Measurements from ENCODE around the gene ZNF638.
"Not testable (repeated sequence)": the region's sequence is repeated elsewhere in the genome, so short reads cannot be mapped to it uniquely, and the experiment has no call there.

ZNF638 gene

DNA sequence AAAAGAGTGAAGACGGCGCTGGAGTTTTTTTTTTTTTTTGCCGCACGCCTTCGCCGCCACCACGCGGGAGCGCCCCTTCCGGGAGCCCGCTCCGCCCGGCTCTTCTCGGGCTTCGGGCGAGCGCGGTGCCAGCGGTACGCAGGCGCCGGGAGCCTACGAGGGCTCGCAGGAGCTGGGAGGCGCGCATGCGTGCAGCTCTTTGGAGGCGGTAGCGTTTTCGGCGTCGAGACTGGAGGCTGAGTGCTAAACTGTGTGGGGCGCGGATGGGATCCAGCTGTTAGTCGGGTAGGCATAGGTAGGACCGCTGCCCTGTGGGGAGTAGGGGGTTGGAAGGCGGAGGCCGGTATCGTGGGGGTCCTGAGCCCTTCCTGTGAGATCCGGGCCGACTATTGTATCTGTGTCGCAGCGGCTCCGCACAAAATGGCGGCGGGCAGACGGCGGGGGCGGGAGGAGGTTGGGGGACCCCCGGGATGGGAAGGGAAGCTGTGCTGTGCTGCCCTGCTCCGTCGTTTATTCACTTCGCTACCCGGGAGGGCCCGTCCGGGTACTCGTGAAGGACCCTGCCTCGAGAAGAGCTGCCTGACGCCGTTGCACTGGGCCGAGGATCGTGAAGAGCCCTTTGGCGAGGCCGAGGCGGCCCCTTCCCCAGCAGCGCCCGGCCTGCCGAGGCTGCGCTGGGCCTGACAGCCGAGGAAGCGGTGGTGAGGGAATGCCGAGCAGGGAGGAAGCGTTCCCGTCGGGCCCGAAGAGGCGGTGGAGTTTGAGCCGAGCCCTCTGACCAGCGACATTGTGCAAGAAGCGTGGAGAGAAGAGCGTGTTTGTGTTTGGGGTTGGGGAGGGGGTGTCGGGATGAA, at the start of gene ZNF638:
ZNF638 (plus strand) TSS at position 202 of the 854 bp plus-strand sequence. CDS start 17,173 bp downstream, outside the sequence.
- DNase-seq, result peak; percentile 75

GRCh38 chr2:71281950-71282349, 49.6 kb upstream of the ZNF638 start:
- no peak for DNase-seq

DNA sequence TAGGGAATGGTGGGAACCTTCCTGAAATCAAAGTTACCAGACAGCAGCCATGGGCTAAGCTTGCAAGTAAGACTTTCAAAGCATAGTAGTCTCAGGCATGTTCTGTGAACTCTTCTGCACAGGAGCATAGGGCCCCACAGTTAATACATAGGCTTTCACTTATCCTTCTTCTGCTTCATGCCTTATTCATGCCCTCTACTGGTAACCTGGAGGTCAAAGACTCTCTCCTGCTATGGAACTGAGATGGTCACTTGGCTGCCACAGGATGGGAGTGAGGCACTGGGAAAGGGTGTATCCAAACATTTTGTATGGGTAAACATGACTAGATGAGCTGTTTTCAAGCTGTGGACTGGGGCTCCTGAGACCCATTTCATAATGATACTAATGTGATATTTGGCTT, 49.1 kb upstream of the ZNF638 start:
- no peak for DNase-seq

DNA sequence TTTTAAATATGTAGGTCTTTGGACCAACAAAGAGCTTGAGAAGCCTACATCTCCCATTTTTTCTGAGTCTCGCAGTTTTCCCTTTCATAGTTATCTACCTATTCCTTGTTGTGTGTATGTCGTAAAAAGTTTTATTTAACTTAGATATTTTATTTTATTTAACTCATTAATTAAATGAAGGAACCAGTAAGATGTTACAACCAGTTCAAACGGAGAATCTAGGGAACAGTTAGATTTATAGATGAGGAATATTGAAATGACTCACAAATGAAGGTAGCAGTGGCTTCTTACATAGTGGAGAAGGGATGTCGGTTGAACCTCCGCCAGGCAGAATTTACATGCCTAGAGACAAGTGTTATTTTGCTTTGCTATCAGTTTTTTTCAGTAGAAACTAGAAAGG, 48.5 kb upstream of the ZNF638 start:
- no peak for DNase-seq

DNA sequence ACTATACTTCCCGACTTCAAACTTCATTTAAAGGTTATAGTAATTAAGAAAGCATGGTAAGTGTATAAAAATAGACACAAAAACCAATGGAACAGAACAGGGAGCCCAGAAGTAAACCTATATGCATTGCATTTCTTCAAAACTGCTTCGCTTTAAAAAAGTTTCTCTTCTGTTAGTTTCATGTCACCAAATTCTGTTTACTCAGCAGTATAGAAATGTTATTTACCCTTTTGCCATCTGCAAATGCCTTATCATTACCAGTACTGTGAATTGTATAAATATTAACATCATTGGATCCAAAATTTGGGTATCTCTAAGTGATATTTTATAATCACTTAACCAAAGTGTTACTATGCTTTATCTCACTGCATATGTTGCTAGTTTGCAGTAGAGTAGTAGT, 45.9 kb upstream of the ZNF638 start:
- no peak for DNase-seq

GRCh38 chr2:71291398-71291797, 40.2 kb upstream of the ZNF638 start:
- DNase-seq, result no peak

- no peak for DNase-seq
Observed at GRCh38 chr2:71292159-71292558, 39.4 kb upstream of the ZNF638 start.

DNA sequence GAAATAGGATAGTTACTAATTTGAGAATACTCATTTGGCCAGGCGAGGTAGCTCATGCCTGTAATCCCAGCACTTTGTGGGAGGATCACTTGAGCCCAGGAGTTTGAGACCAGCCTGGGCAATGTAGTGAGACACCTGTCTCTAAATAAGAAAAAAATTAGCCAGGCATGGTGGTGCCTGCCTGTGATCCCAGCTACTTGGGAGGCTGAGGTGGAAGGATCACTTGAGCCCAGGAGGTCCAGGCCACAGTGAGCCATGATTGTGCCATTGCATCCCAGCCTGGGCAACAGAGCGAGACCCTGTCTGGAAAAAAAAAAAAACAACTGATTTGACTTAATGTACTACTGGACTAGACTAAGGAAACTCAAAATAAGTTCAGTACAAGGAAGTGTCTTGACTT, 32.7 kb upstream of the ZNF638 start:
- DNase-seq, result no peak

GRCh38 chr2:71299507-71299906, 32.1 kb upstream of the ZNF638 start:
- DNase-seq, result no peak

DNA sequence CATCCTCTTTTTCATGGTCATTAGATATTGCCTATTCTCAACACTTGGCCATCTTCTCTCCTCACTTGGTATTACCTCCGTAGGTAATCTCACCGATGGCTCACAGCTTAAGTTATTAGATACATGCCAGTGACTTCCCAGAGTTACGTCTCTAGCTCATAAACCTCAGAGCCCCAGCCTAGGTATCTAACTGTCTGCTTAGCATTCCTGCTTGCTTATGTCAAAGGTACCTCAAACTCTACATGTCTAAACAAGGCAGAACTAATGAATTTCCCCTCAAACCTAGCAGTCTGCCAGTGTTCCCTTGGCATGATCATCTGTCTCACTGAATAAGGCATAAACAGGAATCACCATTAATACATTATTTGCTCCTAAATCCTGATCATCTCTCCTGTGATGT, 27.7 kb upstream of the ZNF638 start:
- DNase-seq, result no peak

DNA sequence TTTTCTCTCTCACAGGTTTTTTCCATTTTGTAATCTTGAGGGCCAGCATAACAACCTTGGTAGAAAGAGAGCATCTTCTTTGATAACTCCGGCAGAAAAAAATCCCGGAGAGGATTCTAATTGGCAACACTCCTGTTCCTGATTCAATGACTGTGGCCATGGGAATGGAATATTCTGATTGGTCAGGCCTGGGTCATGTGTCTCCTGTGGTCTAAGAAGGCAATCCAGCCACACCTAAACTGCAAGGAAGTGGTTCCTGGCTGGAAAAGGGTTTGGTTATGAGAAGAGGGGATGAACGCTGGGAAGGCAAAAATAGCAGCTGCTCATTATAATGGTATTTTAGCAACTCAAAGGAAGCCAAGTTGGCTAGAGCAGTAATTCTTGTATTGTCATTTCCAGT, 24.8 kb upstream of the ZNF638 start:
- no peak for DNase-seq

DNA sequence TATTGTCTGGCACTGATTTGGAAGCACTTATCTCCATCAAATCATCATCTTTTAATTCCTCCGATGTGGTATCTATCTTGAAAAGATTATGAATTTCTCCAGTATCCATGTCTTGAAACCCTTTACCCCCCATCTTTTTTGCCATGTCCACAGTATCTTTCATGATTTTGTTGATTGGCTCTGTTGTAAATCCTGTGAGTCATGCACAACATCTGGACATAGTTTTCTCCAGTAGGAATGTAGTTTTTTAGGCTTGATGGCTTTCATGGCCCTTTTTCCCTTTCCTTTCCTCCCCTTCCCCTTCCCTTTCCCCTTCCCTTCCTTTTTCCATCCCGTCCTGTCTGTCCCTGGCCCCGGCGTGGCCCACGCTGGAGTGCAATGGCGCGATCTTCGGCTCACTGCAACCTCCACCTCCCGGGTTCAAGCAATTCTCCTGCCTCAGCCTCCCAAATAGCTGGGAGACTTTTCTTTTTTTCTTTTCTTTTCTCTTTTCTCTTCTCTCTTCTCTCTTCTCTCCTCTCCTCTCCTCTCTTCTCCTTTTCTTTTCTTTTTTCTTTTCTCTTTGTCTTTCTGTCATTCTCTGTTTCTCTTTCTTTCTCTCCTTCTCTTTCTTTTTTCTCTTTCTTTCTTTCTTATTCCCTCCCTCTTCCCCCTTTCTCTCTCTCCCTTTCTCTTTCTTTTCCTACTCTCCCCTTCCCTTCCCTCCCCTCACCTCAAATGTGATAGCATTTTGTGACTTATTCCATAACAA, 18.4 kb upstream of the ZNF638 start:
- DNase-seq, result no peak

DNA sequence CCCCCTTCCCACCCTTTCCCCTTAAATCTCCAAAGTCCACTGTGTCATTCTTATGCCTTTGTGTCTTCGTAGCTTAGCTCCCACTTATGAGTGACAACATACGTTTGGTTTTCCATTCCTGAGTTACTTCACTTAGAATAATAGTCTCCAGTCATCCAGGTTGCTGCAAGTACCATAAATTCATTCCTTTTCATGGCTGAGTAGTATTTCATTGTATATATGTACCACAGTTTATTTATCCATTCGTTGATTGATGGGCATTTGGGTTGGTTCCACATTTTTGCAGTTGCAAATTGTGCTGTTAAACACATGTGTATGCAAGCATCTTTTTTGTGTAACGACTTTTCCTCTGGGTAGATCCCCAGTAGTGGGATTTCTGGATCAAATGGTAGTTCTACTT, 14.5 kb upstream of the ZNF638 start:
- no peak for DNase-seq

DNA sequence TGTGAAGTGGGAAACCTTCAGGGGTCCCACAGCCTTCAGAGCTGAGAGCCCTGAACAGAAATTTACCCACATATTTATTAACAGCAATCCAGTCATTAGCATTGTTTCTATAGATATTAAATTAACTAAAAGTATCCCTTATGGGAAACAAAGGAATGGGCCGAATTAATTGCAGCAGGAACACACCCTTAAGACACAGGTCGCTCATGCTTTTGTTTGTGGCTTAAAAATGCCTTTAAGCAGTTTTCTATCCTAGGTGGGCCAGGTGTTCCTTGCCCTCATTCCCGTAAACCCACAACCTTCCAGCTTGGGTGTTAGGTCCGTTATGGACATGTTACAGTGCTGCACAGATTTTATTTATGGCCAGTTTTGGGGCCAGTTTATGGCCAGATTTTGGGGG, 13.7 kb upstream of the ZNF638 start:
- not testable (repeated sequence) for DNase-seq

- DNase-seq, result no peak
Observed at GRCh38 chr2:71323386-71323785, 8.2 kb upstream of the ZNF638 start.

GRCh38 chr2:71326968-71327367, 4.6 kb upstream of the ZNF638 start:
- DNase-seq, result no peak

- DNase-seq, result no peak
Observed at GRCh38 chr2:71327916-71328315, 3.7 kb upstream of the ZNF638 start.

GRCh38 chr2:71330155-71330554, 1.4 kb upstream of the ZNF638 start:
- DNase-seq, result no peak

GRCh38 chr2:71330585-71331330, 824 bp upstream of the ZNF638 start:
- no peak for DNase-seq

- not testable (repeated sequence) for DNase-seq
Observed at GRCh38 chr2:71331331-71331580, 326 bp upstream of the ZNF638 start.

GRCh38 chr2:71332435-71332796, 834 bp downstream of the ZNF638 start:
- no peak for DNase-seq

- DNase-seq, result no peak
Observed at GRCh38 chr2:71333619-71334018, 2.0 kb downstream of the ZNF638 start.

- no peak for DNase-seq
Observed at GRCh38 chr2:71336384-71336783, 4.8 kb downstream of the ZNF638 start.

DNA sequence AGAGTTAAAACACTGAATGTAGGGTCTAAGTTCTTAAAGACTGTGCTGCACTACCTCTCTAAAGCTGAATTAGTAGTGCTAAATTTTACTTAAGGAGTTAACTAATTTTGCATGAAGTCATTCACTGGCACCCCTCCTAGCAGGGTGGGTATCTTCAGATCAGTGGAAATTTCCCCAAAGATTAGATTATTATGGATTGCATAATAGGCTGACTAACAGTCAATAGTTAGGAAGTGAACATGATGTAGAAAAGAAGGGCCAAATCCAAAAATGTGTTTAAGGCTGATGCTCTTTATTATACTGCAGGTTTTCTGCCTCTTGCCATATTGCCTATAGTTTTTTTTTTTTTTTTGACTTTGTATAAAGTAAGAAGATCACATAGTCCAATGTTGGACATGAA, 5.2 kb downstream of the ZNF638 start:
- DNase-seq, result no peak
